Astrocyte of the hippocampus (primary cell): ENCODE measurements around the gene SLC39A13.

Source experiments
- DNase-seq: peaks from one replicate; pipeline ENCODE4 v3.0.0; 2011; ENCODE audit warnings: low read depth, low spot score

The SLC39A13 gene

GRCh38 chr11:47384498-47384897, 23.9 kb upstream of the SLC39A13 start:
- no peak for DNase-seq

DNA sequence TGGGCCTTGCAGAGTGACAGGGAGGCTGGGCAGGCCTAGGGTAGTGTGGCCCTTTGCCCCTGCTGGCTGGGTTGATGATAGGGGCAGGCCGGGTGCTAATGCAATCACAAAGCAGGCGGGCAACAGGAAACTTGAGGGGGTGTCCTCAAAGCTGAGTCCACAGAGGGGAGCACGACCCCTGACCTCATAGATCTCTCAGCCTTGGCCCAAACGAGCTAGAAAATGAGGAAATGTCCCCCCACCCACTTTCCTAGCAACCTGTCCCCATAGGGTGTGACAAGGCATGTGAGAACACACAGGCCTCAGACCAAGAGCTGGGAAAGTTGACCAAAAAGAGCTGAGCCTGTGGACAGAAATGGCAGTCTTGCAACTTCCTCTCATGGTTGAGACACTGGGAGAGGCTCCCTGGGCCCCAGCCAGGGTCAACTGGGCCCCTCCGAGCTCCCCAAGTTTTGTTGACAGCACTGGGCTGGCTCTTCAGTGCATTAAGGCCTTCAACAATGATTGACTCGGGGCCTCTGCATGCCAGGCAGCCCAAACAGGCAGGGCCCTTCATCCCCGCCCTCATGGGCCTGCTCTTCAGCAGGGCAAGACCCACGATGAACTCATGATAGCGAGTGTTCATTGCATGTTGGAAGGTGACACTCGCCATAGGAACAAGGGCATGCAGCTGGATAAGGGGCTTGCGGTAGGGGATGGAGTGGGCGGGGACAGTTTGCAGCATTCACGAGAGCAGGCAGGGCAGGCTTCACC, 20.3 kb upstream of the SLC39A13 start:
- no peak for DNase-seq

DNA sequence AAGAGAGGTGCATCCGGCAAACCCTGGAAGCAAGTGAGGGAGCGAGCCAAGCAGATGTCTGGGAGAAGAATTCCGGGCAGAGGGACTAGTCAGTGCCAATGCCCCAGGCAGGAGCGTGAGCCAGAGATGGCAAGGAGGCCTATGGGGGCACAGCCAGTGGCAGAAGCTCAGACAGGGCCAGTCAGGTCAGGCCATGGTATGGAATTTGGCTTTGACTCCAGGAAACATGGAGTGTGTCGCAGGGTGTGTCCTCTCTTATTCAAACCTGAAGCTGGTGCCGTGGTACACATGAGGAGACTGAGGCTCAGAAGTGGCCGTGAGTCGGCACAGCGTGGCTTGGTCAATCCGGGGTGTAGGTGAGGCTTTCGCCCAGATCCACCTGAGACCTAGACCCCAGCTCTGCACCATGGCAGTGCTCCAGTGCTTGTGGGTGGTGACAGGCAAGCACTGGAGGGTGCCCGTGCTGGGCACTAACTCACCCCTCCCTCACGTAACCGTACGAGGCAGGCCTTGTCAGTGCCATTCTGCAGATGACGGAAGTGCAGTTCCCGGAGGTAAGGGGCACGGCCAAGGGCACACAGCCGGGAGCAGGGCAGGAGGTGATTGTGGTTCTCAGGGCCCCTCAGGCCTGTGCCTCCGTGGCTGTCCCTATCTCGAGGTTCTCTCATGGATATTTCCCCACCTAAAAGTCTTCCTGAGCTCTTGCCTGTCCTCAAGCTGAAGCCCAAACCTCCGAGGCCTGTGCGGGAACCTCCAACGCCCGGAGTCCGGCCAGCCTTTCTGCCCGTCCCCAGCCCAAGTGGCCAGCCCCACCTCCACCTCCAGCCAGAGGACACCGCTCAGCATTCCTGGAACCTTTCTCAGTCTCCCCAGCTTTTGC, 19.5 kb upstream of the SLC39A13 start:
- DNase-seq: no peak

GRCh38 chr11:47389577-47390421, 18.6 kb upstream of the SLC39A13 start:
- no peak for DNase-seq

DNA sequence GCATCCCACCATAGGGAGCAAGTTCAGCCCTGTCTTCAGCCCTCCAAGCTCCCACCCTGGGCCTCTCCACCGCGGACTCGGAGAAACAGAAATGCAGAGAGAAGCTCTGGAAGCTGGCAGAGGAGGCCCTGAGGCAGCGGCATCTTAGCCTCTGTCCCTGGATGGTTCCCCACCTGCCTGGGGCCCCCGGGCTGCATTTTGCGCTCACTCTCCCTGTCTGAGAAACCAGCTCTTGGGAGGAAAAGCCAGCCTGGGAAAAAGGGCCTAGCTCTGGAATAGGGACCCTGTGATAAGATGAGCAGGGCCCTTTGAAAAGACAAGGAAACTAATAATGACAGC, 18.0 kb upstream of the SLC39A13 start:
- DNase-seq: no peak

DNA sequence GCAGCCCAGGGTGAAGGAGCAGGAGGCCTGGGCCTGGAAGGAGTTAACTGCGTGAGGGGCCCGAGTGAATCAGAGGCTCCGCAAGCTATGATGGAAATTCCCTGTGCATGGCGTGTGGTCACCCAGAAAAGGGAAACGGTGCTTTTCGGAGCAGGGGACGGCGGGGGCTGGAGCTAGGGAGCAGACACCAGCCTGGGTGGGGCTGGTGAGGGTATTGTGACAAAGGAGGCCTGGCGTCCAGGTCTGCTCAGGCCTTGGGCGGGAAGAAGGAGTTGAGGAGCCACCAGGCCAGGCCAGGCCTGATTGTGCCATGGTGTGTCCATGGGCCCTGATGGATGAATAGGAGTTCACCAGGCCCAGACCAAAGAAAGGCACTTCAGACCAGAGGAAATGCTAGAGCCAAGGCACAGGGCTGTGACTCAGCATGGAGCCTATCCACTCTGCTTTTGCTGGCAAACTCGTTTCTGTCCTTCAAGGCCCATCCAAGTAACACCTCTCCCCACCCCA, 17.3 kb upstream of the SLC39A13 start:
- DNase-seq: no peak

DNA sequence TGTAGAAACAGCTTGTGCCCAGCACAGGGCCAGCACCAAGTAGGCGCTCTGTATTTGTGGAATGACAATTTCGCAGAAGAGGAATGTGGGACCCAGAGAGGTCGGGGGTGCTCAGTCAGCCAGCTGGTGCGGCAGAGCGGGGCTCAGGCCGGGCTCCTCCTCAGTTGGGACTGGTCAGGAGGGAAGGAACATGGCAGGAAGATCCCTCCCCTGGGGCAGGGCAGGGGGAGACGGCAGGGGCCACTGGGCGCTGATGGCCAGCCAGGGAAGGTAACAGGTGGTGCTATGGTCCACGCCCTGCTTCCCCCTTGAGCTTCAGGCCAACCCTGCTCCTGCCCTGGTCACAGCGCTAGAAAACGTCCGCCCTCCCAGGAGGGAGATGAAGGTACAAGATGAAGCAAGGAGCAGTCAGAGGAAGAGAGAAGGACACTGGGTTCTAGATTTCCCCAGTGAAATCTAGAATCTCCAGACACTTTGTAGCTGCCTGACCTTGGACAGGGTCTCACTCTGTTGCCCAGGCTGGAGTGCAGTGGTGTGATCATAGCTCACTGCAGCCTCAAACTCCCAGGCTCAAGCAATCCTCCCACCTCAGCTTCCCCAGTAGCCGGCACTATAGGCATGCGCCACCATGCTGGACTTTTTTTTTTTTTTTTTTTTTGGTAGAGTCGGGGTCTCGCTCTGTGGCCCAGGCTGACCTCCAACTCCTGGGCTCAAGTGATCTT, 16.5 kb upstream of the SLC39A13 start:
- no peak for DNase-seq

DNA sequence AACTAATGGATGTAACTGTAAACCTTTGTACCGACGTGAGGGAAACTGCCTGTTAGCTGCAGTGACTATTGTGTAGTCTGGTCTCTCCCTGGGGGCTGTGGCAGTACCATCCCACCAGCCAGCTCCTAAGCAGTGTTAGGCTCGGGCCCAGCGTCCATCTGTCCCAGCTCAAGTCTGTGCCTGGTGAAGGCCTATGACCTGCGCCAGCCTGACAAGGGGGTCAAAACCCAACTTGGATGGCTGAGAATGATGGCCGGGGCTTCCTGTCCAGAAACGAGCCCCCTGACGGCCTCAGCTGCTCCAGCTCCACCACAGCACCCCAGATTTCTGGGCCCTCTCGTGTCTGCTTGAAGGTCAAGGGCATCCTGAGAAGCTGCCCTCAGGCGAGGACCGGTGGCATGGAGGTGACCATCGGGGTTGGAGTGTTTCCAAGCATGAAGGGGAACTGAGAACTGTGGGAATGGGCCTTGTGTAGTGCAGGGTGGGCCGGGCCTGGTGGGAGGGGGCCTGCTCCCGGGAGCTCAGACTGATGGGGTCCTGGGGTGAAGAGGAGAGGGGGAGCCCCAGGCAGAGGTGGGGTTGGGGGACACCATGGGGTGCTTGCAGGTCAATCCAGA, 15.7 kb upstream of the SLC39A13 start:
- no peak for DNase-seq

- peak; percentile 62 for DNase-seq
Measured at GRCh38 chr11:47393163-47394049, 15.0 kb upstream of the SLC39A13 start.

GRCh38 chr11:47394050-47394321, 14.4 kb upstream of the SLC39A13 start:
- DNase-seq: peak; percentile 0

- DNase-seq: peak; percentile 1
Measured at GRCh38 chr11:47394322-47395222, 13.8 kb upstream of the SLC39A13 start.

- no peak for DNase-seq
Measured at GRCh38 chr11:47395223-47396048, 13.0 kb upstream of the SLC39A13 start.

- no peak for DNase-seq
Measured at GRCh38 chr11:47396049-47396320, 12.4 kb upstream of the SLC39A13 start.

GRCh38 chr11:47398011-47398410, 10.4 kb upstream of the SLC39A13 start:
- no peak for DNase-seq

- DNase-seq: no peak
Measured at GRCh38 chr11:47398551-47398950, 9.8 kb upstream of the SLC39A13 start.

GRCh38 chr11:47399860-47400767, 8.3 kb upstream of the SLC39A13 start:
- DNase-seq: no peak

DNA sequence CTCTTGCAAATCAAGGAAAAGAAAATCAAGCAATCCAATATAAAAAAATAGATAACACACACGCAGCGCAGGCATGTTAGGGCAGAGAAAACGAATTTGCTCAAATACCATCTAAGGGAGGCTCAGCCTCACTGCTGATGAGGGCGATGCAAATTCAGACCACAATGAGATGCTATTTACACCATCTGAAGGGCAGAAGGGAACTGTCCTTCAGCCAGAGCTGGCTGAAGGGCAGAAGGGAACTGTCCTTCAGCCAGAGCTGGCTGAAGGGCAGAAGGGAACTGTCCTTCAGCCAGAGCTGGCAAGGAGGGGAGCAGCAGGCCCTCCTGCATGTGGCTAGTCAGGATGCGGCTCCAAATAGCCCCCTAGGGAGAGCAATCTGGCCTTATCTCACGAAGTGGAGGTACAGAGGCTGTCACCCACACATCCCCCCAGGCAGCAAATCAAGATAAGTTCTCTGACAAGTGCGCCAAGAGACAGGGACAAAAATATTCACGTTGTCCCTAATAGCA, 7.6 kb upstream of the SLC39A13 start:
- no peak for DNase-seq
